Activated CD4-positive, alpha-beta T cell treated with anti-CD3 and anti-CD28 coated beads, Interleukin-2, amount 50 U/mL, for 24 hours (primary cell): ENCODE data around the gene IGFALS.
A peak's percentile ranks its signal among the peaks of the same experiment; 100 is the strongest.
"Not testable (repeated sequence)": the region's sequence is repeated elsewhere in the genome, so short reads cannot be mapped to it uniquely, and the experiment has no call there.

Experiments
- DNase-seq, 2 donors: peaks; one replicate each; pipeline ENCODE4 v3.0.0-alpha.2; 2020; ENCODE audit warnings: low read depth in 1 of 2, low spot score in 1 of 2

Gene IGFALS

GRCh38 chr16:1818204-1818872 is 24.8 kb upstream of the IGFALS start:
- DNase-seq, result no peak

- DNase-seq, result no peak
These were observed 24.2 kb upstream of the IGFALS start for GRCh38 chr16:1817716-1818115.

GRCh38 chr16:1817276-1817589 is 23.7 kb upstream of the IGFALS start:
- DNase-seq, result no peak

- DNase-seq, result no peak
These were observed 23.1 kb upstream of the IGFALS start for GRCh38 chr16:1816396-1817275.

- no peak for DNase-seq
These were observed 22.0 kb upstream of the IGFALS start for GRCh38 chr16:1815461-1815860.

GRCh38 chr16:1812732-1813163 is 19.2 kb upstream of the IGFALS start:
- peak in 1 of 2 donors; percentile 40 for DNase-seq

GRCh38 chr16:1810536-1810935 is 17.0 kb upstream of the IGFALS start:
- DNase-seq, result no peak

- DNase-seq, result no peak
These were observed 16.6 kb upstream of the IGFALS start for GRCh38 chr16:1810106-1810505.

- no peak for DNase-seq
These were observed 15.8 kb upstream of the IGFALS start for GRCh38 chr16:1809281-1809801.

- DNase-seq, result no peak
These were observed 15.2 kb upstream of the IGFALS start for GRCh38 chr16:1808691-1809090.

GRCh38 chr16:1807626-1808025 is 14.1 kb upstream of the IGFALS start:
- DNase-seq, result no peak

GRCh38 chr16:1800701-1801100 is 7.2 kb upstream of the IGFALS start:
- no peak for DNase-seq

- not testable (repeated sequence) for DNase-seq
These were observed 5.8 kb upstream of the IGFALS start for GRCh38 chr16:1799263-1799662.

- no peak for DNase-seq
These were observed 1.6 kb upstream of the IGFALS start for GRCh38 chr16:1794908-1795666.

- DNase-seq, result no peak
These were observed 841 bp upstream of the IGFALS start for GRCh38 chr16:1794221-1794871.

- DNase-seq, result no peak
These were observed 498 bp downstream of the IGFALS start for GRCh38 chr16:1792836-1793577.

GRCh38 chr16:1791943-1792812 is 1.3 kb downstream of the IGFALS start:
- no peak for DNase-seq

- no peak for DNase-seq
These were observed 2.1 kb downstream of the IGFALS start for GRCh38 chr16:1791256-1791942.
